GM18499 (cell line): ENCODE data around the gene OLA1.

ENCODE experiments used
- ATAC-seq: cut with Tn5 transposase; IDR thresholded peaks from one replicate; pipeline ENCODE4 v1.9.1; 2021; ENCODE audit warnings: moderate number of reproducible peaks; ENCODE audit not compliant: insufficient read depth, unreplicated experiment

The OLA1 gene

GRCh38 chr2:174227748-174228147 lies 20.6 kb downstream of the OLA1 start:
- ATAC-seq = no peak

- no peak for ATAC-seq
These were observed 23.6 kb downstream of the OLA1 start for GRCh38 chr2:174224665-174225288.

GRCh38 chr2:174224125-174224524 lies 24.2 kb downstream of the OLA1 start:
- no peak for ATAC-seq

GRCh38 chr2:174223388-174223787 lies 24.9 kb downstream of the OLA1 start:
- ATAC-seq = no peak

GRCh38 chr2:174222154-174222553 lies 26.2 kb downstream of the OLA1 start:
- no peak for ATAC-seq

- ATAC-seq = no peak
These were observed 29.0 kb downstream of the OLA1 start for GRCh38 chr2:174219321-174219720.

GRCh38 chr2:174218773-174219172 lies 29.6 kb downstream of the OLA1 start:
- ATAC-seq = no peak

GRCh38 chr2:174217869-174218268 lies 30.5 kb downstream of the OLA1 start:
- no peak for ATAC-seq

- no peak for ATAC-seq
These were observed 36.4 kb downstream of the OLA1 start for GRCh38 chr2:174211954-174212353.

- ATAC-seq = no peak
These were observed 37.5 kb downstream of the OLA1 start for GRCh38 chr2:174210862-174211261.

- no peak for ATAC-seq
These were observed 39.0 kb downstream of the OLA1 start for GRCh38 chr2:174209325-174209724.

- no peak for ATAC-seq
These were observed 40.3 kb downstream of the OLA1 start for GRCh38 chr2:174208026-174208425.

- ATAC-seq = no peak
These were observed 42.8 kb downstream of the OLA1 start for GRCh38 chr2:174205562-174205961.

- ATAC-seq = no peak
These were observed 46.1 kb downstream of the OLA1 start for GRCh38 chr2:174202188-174202587.

GRCh38 chr2:174198846-174199564 lies 49.3 kb downstream of the OLA1 start:
- no peak for ATAC-seq

- no peak for ATAC-seq
These were observed 53.1 kb downstream of the OLA1 start for GRCh38 chr2:174195253-174195652.

- ATAC-seq = no peak
These were observed 54.6 kb downstream of the OLA1 start for GRCh38 chr2:174193737-174194136.

GRCh38 chr2:174192664-174193063 lies 55.7 kb downstream of the OLA1 start:
- no peak for ATAC-seq

- no peak for ATAC-seq
These were observed 56.8 kb downstream of the OLA1 start for GRCh38 chr2:174191342-174192074.

- no peak for ATAC-seq
These were observed 63.4 kb downstream of the OLA1 start for GRCh38 chr2:174184915-174185314.

- ATAC-seq = no peak
These were observed 63.8 kb downstream of the OLA1 start for GRCh38 chr2:174184504-174184903.
